GM21619 (cell line): ENCODE measurements around the gene MTMR11.
"Not testable (repeated sequence)": the region's sequence is repeated elsewhere in the genome, so short reads cannot be mapped to it uniquely, and the experiment has no call there.

Source experiments
- ATAC-seq: cut with Tn5 transposase; IDR thresholded peaks from one replicate; pipeline ENCODE4 v1.9.1; 2021; ENCODE audit not compliant: unreplicated experiment

Gene MTMR11

GRCh38 chr1:149936170-149936991, at the start of gene MTMR11:
Gene MTMR11, minus strand, starts transcription at chr1:149936879. Its CDS starts 232 bp downstream, at chr1:149936647.
- no peak for ATAC-seq

- no peak for ATAC-seq
Measured at GRCh38 chr1:149979972-149980540, 43.4 kb upstream of the MTMR11 start.

GRCh38 chr1:149979245-149979971, 42.7 kb upstream of the MTMR11 start:
- no peak for ATAC-seq

GRCh38 chr1:149978547-149979023, 41.9 kb upstream of the MTMR11 start:
- ATAC-seq: no peak

GRCh38 chr1:149977345-149977744, 40.7 kb upstream of the MTMR11 start:
- ATAC-seq: no peak

GRCh38 chr1:149972547-149972946, 35.9 kb upstream of the MTMR11 start:
- ATAC-seq: no peak

- no peak for ATAC-seq
Measured at GRCh38 chr1:149967646-149968045, 31.0 kb upstream of the MTMR11 start.

- no peak for ATAC-seq
Measured at GRCh38 chr1:149967041-149967440, 30.4 kb upstream of the MTMR11 start.

- no peak for ATAC-seq
Measured at GRCh38 chr1:149966405-149966804, 29.7 kb upstream of the MTMR11 start.

GRCh38 chr1:149965440-149965839, 28.8 kb upstream of the MTMR11 start:
- no peak for ATAC-seq

- no peak for ATAC-seq
Measured at GRCh38 chr1:149963358-149963757, 26.7 kb upstream of the MTMR11 start.

GRCh38 chr1:149962736-149963135, 26.1 kb upstream of the MTMR11 start:
- no peak for ATAC-seq

GRCh38 chr1:149962039-149962647, 25.5 kb upstream of the MTMR11 start:
- ATAC-seq: no peak

GRCh38 chr1:149957548-149957947, 20.9 kb upstream of the MTMR11 start:
- ATAC-seq: not testable (repeated sequence)

GRCh38 chr1:149949911-149950310, 13.2 kb upstream of the MTMR11 start:
- no peak for ATAC-seq

GRCh38 chr1:149945206-149945605, 8.5 kb upstream of the MTMR11 start:
- ATAC-seq: no peak

GRCh38 chr1:149942885-149943284, 6.2 kb upstream of the MTMR11 start:
- no peak for ATAC-seq

GRCh38 chr1:149942207-149942606, 5.5 kb upstream of the MTMR11 start:
- no peak for ATAC-seq

- no peak for ATAC-seq
Measured at GRCh38 chr1:149940427-149940826, 3.7 kb upstream of the MTMR11 start.

GRCh38 chr1:149938668-149939003, 2.0 kb upstream of the MTMR11 start:
- not testable (repeated sequence) for ATAC-seq

- no peak for ATAC-seq
Measured at GRCh38 chr1:149937759-149938158, 1.1 kb upstream of the MTMR11 start.
